HG02623 (cell line): Measurements from ENCODE around the gene SLC44A4.
A peak's percentile ranks its signal among the peaks of the same experiment; 100 is the strongest.
"Not testable (repeated sequence)": the region's sequence is repeated elsewhere in the genome, so short reads cannot be mapped to it uniquely, and the experiment has no call there.

Experiments used
- ATAC-seq: cut with Tn5 transposase; IDR thresholded peaks from one replicate; pipeline ENCODE4 v1.9.1; 2021; ENCODE audit warnings: moderate library complexity; ENCODE audit not compliant: unreplicated experiment

Gene SLC44A4

DNA sequence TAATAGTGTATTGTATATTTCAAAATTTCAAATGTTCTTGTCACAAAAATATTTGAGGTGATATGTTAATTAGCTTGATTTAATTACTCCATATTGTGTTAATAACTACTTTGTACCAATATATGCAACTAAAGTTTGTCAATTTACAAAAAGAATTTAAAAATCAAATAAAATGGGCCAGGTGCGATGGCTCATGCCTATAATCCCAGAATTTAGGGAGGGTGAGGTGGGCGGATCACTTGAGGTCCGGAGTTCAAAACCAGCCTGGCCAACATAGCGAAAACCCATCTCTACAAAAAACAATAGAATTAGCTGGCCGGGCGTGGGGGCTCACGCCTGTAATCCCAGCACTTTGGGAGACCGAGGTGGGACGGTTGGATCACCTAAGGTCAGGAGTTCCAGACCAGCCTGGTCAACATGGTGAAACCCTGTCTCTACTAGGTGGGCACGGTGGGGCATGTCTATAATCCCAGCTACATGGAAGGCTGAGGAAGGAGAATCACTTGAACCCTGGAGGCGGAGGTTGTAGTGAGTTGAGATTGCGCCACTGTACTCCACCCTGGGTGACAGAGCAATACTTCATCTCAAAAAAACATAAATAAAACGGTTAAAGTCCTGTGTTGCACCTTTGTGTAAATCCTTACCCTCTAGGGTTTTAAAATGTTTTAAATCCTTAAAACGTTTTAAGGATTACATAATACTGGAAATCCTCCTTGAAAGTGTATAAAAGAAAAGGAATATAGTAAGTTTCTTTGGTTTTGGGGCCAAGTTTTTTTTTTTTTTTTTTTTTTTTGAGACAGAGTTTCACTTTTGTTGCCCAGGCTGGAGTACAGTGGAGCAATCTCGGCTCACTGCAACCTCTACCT, 47.2 kb downstream of the SLC44A4 start:
- no peak for ATAC-seq

DNA sequence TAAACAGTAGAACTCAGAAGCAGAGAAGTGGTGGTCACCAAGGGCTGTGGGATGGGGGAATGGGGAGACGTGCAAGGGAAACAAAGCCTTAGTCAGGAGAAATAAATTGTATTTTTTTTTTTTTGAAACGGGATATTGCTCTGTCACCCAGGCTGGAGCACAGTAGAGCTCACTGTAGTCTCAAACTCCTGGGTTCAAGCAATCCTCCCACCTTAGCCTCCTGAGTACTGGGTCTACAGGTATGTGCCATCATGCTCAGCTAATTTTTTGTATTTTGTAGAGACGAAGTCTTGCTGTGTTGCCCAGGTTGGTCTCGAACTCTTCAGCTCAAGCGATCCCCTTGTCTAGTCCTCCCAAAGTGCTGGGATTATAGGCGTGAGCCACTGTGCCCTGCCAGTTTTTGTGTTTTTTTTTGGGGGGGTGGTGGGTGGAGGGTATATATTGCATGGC, 47.9 kb downstream of the SLC44A4 start:
- ATAC-seq: no peak

DNA sequence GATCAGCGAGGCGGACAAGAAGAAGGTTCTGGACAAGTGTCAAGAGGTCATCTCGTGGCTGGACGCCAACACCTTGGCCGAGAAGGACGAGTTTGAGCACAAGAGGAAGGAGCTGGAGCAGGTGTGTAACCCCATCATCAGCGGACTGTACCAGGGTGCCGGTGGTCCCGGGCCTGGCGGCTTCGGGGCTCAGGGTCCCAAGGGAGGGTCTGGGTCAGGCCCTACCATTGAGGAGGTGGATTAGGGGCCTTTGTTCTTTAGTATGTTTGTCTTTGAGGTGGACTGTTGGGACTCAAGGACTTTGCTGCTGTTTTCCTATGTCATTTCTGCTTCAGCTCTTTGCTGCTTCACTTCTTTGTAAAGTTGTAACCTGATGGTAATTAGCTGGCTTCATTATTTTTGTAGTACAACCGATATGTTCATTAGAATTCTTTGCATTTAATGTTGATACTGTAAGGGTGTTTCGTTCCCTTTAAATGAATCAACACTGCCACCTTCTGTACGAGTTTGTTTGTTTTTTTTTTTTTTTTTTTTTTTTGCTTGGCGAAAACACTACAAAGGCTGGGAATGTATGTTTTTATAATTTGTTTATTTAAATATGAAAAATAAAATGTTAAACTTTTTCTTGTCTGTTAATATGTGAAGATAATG, 49.0 kb downstream of the SLC44A4 start:
- no peak for ATAC-seq

DNA sequence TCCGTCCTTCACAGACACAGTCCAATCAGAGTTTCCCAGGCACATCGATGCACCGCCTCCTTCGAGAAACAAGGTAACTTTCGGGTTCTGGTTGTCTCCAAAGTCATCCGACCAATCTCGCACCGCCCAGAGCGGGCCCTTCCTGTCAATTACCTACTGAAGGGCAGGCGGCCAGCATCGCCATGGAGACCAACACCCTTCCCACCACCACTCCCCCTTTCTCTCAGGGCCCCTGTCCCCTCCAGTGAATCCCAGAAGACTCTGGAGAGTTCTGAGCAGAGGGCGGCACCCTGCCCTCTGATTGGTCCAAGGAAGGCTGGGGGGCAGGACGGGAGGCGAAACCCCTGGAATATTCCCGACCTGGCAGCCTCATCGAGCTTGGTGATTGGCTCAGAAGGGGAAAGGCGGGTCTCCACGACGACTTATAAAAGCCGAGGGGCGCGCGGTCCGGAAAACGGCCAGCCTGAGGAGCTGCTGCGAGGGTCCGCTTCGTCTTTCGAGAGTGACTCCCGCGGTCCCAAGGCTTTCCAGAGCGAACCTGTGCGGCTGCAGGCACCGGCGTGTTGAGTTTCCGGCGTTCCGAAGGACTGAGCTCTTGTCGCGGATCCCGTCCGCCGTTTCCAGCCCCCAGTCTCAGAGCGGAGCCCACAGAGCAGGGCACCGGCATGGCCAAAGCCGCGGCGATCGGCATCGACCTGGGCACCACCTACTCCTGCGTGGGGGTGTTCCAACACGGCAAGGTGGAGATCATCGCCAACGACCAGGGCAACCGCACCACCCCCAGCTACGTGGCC, 51.3 kb downstream of the SLC44A4 start, which contains the start of gene HSPA1B:
HSPA1B (plus strand) TSS at position 453 of the 794 bp plus-strand sequence; CDS start at position 666, 213 bp downstream.
- peak; percentile 68 for ATAC-seq

DNA sequence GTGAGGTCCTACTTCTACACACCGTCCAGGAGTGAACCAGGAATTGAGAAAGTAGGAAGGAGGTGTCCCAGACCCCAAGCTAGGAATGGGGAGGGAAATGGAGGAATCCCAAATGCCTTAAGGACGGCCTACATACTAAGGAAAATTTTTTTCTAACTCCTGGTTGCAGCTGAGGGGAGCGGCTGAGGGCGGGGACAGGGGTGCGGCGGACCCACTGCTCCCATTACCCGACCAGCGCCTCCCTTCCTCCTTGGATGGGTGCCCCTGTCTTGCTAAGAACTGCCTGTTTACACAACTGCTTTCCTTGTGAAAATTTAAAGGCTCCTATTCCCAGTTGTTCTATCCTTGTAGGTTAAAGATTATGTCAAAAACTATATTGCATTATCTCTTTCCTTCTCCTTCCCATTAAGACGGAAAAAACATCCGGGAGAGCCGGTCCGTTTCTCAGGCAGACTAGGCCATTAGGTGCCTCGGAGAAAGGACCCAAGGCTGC, 52.0 kb downstream of the SLC44A4 start:
- no peak for ATAC-seq

DNA sequence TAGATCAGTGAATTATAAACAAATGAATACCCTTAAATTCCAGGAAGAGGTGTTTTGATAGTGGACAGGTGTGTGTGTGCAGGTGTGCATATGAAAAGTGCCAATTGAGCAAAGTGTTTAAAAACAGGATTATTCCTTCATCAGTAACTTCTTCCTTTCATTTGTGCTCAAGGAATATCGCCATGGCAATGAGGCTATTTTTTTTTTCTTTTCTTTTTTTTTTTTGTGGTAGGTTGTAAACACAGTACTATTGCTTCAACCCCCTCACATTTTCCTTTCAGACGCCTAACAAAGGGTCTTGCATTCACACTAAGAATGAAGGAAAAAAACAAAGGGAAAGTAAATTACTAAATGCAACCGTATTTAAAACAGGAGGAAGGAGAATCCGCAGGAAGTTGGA, 53.2 kb downstream of the SLC44A4 start:
- no peak for ATAC-seq

DNA sequence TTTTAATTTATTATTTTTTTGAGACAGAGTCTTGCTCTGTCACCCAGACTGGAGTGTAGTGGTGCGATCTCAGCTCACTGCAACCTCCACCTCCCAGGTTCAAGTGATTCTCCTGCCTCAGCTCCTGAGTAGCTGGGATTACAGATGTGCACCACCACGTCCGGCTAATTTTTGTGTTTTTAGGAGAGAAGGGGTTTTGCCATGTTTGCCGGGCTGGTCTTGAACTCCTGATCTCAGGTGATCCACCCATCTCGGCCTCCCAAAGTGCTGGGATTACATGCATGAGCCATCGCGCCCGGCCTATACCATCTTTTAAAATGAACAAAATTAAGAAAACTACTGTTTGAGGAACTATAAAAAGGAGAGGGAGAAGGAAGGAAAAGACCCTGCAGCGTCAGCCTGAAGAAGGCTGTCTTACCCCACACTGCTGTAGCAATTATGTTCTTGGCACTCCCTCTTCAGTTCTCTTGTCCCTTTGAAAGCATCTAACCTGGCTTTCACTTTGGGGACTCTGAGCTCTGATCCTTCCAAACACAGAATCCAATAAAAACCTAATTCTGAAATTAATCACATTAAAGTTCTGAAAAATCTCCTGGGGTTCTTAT, 55.1 kb downstream of the SLC44A4 start:
- ATAC-seq: not testable (repeated sequence)

DNA sequence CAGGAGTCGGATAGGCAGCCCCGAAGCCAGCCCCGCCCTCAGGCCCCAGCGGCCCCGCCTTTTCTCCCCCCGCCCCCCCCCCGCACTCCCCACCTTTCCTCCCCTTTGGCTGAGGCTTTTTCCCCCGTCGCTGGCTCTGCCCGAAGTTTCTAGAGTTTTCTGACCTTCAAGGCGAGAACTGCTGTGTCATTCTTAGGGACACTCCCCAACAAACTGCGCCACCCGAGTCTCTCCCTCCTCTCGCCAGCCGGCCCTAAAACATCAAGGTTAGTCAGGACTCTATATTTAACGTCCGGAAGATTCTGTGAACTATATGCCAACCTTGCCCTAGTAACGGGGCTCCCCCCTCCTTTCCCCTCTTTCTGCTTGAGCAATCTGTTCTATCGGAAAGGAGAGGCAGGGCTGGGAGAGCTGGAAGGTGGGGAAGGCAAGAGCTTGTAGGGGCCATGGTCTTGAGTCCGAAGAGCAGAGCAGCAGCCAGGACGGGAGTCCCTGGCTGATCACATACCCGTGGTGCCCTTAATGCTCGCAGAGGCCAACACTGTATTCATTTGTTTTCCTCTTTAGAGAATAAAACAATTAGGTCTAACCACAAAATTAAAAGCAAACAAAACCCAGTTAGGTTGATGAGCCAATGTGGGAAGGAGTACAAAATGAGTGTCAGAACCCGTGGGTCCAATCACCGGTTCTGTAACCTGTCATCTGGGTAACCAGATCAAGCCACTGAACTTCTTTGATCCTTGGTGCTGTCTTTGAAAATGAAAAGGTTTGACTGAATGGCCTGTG, 56.6 kb downstream of the SLC44A4 start:
- no peak for ATAC-seq

DNA sequence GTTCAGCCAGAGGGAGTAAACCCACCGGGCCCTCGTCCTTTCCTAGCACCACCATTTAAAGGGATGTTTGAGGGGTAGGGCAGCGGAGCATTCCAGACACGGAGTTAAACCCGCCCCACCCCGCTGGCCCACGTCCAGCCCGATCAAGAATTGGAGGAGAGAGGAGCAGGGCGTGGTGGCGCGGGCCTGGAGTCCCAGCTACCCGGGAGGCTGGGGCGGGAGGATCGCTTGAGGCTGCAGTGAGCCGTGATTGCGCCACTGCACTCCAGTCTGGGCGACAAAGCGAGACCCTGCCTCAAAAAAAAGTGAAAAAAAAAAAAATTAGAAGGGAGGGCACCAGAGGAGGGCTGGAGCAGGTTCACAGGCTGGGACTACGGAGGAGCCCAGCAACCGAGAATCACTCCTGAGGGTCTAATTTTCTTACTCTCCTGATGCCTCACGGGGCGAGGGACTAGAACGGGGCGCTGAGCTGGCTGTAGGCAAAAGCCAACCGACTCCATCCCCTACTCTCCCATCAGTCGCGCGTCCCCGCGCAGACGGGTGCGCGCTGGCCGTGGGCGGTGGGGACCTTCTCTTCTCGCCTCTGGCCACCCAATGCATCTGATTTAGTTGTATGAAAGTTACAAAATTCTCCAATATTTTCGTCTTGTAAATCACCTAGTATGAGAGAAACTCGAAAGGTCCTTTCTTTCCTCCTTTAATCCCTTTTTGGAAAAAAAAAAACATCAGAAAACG, 57.3 kb downstream of the SLC44A4 start:
- ATAC-seq: no peak

DNA sequence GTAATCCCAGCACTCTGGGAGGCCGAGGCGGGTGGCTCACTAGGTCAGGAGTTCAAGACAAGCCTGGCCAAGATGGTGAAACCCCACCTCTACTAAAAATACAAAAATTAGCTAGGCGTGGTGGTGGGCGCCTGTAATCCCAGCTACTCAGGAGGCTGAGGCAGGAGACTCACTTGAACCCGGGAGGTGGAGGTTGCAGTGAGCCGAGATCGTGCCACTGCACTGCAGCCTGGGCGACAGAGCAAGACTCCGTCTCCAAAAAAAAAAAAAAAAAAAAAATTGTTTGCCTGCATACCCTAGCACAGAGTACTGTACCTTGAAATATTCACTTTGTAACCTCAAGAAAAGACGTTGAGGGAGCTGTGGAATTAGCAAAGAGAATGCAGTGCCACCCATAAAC, 58.4 kb downstream of the SLC44A4 start:
- not testable (repeated sequence) for ATAC-seq

DNA sequence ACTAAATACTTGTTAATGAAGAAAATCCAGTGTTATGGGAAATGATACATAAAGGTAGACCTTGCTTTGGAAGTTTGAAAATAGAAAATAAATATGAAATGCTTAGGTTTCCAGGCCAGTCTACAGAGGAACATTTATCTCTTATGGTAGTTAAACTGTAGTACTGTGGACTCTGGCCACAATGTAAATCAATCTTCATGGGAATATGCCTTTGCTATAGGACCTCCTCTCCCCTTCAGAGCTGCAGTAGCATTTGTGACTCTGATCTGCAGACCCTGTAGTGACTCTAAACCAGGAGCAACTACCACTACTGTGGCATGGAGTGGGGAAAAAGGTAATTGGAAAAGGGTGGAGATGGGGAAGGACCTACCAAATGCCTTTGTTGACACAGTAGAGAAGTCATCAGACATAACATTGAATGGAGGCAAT, 58.9 kb downstream of the SLC44A4 start:
- no peak for ATAC-seq

DNA sequence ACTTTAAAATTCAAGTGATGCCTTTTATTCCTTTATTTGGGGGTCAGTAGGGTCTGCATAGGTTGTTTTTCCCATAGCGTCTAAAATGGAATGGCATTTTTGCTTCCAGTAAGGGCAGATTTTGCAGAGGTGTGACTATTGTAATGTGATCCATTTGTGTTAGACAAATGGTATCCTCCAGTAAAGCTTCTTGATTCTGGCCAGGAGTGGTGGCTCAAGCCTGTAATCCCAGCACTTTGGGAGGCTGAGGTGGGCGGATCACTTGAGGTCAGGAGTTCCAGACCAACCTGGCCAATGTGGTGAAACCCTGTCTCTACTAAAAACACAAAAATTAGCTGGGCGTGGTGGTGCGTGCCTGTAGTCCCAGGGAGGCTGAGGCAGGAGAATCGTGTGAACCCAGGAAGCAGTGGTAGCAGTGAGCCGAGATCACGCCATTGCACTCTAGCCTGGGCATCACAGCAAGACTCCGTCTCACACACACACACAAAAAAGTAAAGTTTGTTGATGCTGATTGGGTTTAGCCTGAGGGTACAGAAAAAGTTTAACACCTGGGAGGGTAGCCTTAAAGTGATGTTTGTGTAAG, 60.8 kb downstream of the SLC44A4 start:
- not testable (repeated sequence) for ATAC-seq

DNA sequence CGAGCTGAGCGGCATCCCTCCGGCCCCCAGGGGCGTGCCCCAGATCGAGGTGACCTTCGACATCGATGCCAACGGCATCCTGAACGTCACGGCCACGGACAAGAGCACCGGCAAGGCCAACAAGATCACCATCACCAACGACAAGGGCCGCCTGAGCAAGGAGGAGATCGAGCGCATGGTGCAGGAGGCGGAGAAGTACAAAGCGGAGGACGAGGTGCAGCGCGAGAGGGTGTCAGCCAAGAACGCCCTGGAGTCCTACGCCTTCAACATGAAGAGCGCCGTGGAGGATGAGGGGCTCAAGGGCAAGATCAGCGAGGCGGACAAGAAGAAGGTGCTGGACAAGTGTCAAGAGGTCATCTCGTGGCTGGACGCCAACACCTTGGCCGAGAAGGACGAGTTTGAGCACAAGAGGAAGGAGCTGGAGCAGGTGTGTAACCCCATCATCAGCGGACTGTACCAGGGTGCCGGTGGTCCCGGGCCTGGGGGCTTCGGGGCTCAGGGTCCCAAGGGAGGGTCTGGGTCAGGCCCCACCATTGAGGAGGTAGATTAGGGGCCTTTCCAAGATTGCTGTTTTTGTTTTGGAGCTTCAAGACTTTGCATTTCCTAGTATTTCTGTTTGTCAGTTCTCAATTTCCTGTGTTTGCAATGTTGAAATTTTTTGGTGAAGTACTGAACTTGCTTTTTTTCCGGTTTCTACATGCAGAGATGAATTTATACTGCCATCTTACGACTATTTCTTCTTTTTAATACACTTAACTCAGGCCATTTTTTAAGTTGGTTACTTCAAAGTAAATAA, 61.5 kb downstream of the SLC44A4 start:
- not testable (repeated sequence) for ATAC-seq

DNA sequence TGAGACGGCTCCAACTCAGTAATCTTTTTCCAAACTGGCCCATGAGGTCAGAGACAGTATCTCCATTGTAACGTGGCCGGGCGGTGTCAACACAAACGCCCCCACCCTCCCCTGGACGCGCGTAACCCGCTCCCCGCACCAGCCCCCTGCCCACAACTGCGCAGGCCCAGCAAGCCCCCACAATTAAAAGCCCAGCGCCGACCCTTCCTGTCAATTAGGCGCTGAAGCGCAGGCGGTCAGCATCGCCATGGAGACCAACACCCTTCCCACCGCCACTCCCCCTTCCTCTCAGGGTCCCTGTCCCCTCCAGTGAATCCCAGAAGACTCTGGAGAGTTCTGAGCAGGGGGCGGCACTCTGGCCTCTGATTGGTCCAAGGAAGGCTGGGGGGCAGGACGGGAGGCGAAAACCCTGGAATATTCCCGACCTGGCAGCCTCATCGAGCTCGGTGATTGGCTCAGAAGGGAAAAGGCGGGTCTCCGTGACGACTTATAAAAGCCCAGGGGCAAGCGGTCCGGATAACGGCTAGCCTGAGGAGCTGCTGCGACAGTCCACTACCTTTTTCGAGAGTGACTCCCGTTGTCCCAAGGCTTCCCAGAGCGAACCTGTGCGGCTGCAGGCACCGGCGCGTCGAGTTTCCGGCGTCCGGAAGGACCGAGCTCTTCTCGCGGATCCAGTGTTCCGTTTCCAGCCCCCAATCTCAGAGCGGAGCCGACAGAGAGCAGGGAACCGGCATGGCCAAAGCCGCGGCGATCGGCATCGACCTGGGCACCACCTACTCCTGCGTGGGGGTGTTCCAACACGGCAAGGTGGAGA, 63.6 kb downstream of the SLC44A4 start, which contains the start of the genes HSPA1A and HSPA1L:
HSPA1A (plus strand) TSS at position 519 of the 814 bp plus-strand sequence; CDS start at position 733, 214 bp downstream.
HSPA1L (minus strand) TSS at position 259 of the 814 bp plus-strand sequence. CDS start 3,311 bp downstream, outside the sequence.
- no peak for ATAC-seq

DNA sequence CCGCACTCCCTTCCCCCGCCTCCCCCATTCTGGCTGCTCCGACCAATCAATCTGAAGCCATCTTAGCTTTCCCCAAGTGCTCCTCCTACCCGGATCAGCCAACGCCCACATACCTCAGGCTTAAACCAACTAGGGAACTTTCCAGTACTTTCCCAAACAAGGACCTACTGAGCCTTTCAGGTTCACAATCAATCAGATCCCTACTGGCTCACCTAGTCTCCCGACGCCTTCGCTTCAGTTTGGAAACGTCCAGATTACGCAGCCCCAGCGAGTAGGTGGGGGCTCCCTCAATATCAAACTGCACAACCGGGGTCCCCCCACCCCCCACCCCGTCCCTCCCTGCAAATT, 64.1 kb downstream of the SLC44A4 start:
- ATAC-seq: no peak

DNA sequence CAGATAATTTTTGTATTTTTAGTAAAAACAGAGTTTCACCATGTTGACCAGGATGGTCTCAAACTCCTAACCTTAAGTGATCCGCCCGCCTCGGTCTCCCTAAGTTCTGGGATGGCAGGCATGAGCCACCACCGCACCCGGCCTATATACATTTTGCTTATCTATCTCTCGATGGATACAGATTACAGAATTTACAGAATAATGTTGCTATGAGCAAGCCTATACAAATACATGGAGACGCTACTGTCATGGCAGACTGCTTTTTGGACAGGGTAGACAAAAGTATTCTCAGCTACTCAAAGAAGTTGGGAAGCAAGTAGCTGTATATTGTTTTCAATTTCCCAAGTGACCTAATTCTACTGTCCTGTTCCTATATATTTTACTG, 65.3 kb downstream of the SLC44A4 start:
- ATAC-seq: no peak
